Uterus (tissue), 2 donors: ENCODE data around the gene FOXD2.

ENCODE experiments used
- POLR2A ChIP-seq, 2 donors: fragments of 450-650 bp; IDR thresholded peaks; one replicate each; pipeline ENCODE4 v1.6.1; 2016; ENCODE audit warnings: antibody characterized with exemption in 2 of 2, mild to moderate bottlenecking in 1 of 2, moderate library complexity in 1 of 2
- TF ChIP-seq, protein P1 (sequence below), 4 experiments: fragments of 200-600 bp in 2 of 4; fragments of 450-650 bp in 2 of 4; sonication (generic) in 2 of 4; IDR thresholded peaks; one replicate each; pipeline ENCODE4 v1.5.1; 2016 to 2019; ENCODE audit warnings: antibody characterized with exemption in 4 of 4, mild to moderate bottlenecking in 2 of 4, moderate library complexity in 1 of 4

DNA sequence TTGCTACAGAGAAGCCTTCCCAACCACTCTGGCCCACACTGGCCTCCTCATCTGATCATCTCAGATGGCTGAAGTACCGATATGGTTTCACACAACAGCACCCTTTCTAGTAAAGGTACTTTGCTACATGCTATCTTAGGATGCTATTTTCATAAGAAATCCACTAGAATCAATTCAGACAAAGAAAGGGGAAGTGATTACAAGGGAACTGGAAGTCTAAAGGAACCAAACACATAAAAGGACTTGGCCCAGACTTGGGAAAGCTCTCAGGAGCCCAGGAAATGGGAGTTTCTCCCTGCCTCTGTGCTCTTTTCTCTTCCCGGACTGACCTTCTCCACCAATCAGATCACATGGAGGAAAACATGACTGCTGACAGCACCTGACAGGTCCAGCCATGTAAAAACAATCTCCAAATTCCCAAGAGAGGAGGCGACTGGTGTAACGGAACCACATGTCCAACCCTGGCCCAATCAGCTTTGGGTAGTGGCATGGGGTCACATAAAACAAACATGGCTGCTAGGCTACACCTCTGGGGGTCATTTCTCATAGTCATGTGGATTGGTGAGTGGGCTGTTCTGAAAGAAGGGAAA is 34.4 kb upstream of the FOXD2 start:
- TF ChIP-seq, protein P1, sequence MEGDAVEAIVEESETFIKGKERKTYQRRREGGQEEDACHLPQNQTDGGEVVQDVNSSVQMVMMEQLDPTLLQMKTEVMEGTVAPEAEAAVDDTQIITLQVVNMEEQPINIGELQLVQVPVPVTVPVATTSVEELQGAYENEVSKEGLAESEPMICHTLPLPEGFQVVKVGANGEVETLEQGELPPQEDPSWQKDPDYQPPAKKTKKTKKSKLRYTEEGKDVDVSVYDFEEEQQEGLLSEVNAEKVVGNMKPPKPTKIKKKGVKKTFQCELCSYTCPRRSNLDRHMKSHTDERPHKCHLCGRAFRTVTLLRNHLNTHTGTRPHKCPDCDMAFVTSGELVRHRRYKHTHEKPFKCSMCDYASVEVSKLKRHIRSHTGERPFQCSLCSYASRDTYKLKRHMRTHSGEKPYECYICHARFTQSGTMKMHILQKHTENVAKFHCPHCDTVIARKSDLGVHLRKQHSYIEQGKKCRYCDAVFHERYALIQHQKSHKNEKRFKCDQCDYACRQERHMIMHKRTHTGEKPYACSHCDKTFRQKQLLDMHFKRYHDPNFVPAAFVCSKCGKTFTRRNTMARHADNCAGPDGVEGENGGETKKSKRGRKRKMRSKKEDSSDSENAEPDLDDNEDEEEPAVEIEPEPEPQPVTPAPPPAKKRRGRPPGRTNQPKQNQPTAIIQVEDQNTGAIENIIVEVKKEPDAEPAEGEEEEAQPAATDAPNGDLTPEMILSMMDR (IDR thresholded peaks at IDR 0.05), result no peak
- no peak for TF ChIP-seq POLR2A (IDR thresholded peaks at IDR 0.05)
